H9 (cell line): ENCODE data around the gene SPTBN1. TPM values are rescaled to one million over a fixed set of nuclear protein-coding genes. Genes with fewer than 3 reads are reported as not detected.

ENCODE experiments used
- DNase-seq: peaks from one replicate; pipeline ENCODE4 v3.0.0-alpha.2; 2017
- H2AFZ ChIP-seq: one replicate; pipeline ENCODE4 v1.6.1; 2013; ENCODE audit warnings: mild to moderate bottlenecking, low read length, control low read depth, moderate library complexity
- H2AK5ac ChIP-seq: 2 replicates; pipeline ENCODE4 v1.6.1; 2013; ENCODE audit warnings: low read length, control low read depth, mixed read lengths; ENCODE audit not compliant: insufficient read length
- H2BK120ac ChIP-seq: one replicate; pipeline ENCODE4 v1.6.1; 2013; ENCODE audit warnings: low read depth, mild to moderate bottlenecking, low read length, control low read depth, inconsistent platforms; ENCODE audit not compliant: poor library complexity, severe bottlenecking
- H2BK12ac ChIP-seq: 2 replicates; pipeline ENCODE4 v1.6.1; 2013; ENCODE audit warnings: low read length, control low read depth, mixed read lengths, low read depth; ENCODE audit not compliant: insufficient read length
- H2BK15ac ChIP-seq: 2 replicates; pipeline ENCODE4 v1.6.1; 2013; ENCODE audit warnings: low read depth, low read length, control low read depth
- H2BK20ac ChIP-seq: one replicate; pipeline ENCODE4 v1.6.1; 2013; ENCODE audit warnings: low read depth, mild to moderate bottlenecking, low read length, control low read depth, inconsistent platforms; ENCODE audit not compliant: poor library complexity, severe bottlenecking
- H2BK5ac ChIP-seq: 2 replicates; pipeline ENCODE4 v1.6.1; 2013; ENCODE audit warnings: low read length, control low read depth, mixed read lengths; ENCODE audit not compliant: insufficient read length
- H3K14ac ChIP-seq: 2 replicates; pipeline ENCODE4 v1.6.1; 2013; ENCODE audit warnings: low read length, control low read depth; ENCODE audit not compliant: insufficient read depth
- H3K18ac ChIP-seq: 2 replicates; pipeline ENCODE4 v1.6.1; 2013; ENCODE audit warnings: low read depth, mild to moderate bottlenecking, mixed read lengths, low read length, control low read depth; ENCODE audit not compliant: insufficient read length
- H3K23ac ChIP-seq: 2 replicates; pipeline ENCODE4 v1.6.1; 2013; ENCODE audit warnings: low read length, control low read depth, mixed read lengths, low read depth; ENCODE audit not compliant: insufficient read length
- H3K23me2 ChIP-seq: 2 replicates; pipeline ENCODE4 v1.6.1; 2013; ENCODE audit warnings: low read depth, mild to moderate bottlenecking, mixed read lengths, low read length, control low read depth; ENCODE audit not compliant: insufficient read length, poor library complexity, severe bottlenecking
- H3K27ac ChIP-seq: 2 replicates; pipeline ENCODE4 v1.5.1; 2013; ENCODE audit warnings: low read length, control low read depth, mixed read lengths, low read depth; ENCODE audit not compliant: insufficient read length
- H3K27me3 ChIP-seq: 2 replicates; pipeline ENCODE4 v1.6.1; 2013; ENCODE audit warnings: low read length, control low read depth, inconsistent platforms; ENCODE audit not compliant: insufficient read depth
- H3K4ac ChIP-seq: 2 replicates; pipeline ENCODE4 v1.6.1; 2013; ENCODE audit warnings: low read depth, mild to moderate bottlenecking, control low read depth, inconsistent platforms, low read length, moderate library complexity
- H3K4me1 ChIP-seq: 2 replicates; pipeline ENCODE4 v1.6.1; 2013; ENCODE audit warnings: low read length, control low read depth, inconsistent platforms; ENCODE audit not compliant: insufficient read depth
- H3K4me2 ChIP-seq: 2 replicates; pipeline ENCODE4 v1.6.1; 2013; ENCODE audit warnings: low read length, control low read depth, mixed read lengths; ENCODE audit not compliant: insufficient read length, insufficient read depth
- H3K56ac ChIP-seq: 2 replicates; pipeline ENCODE4 v1.6.1; 2013; ENCODE audit warnings: low read depth, mild to moderate bottlenecking, mixed read lengths, low read length, control low read depth; ENCODE audit not compliant: insufficient read length
- H3K79me1 ChIP-seq: 2 replicates; pipeline ENCODE4 v1.6.1; 2013; ENCODE audit warnings: low read depth, mild to moderate bottlenecking, moderate library complexity, low read length, control low read depth, inconsistent platforms; ENCODE audit not compliant: insufficient read depth, poor library complexity, severe bottlenecking
- H3K79me2 ChIP-seq: 2 replicates; pipeline ENCODE4 v1.6.1; 2013; ENCODE audit warnings: low read length, control low read depth, inconsistent platforms; ENCODE audit not compliant: insufficient read depth
- H3K9ac ChIP-seq: 2 replicates; pipeline ENCODE4 v1.6.1; 2013; ENCODE audit warnings: low read length, control low read depth, mixed read lengths; ENCODE audit not compliant: insufficient read length; ENCODE audit errors: extremely low read depth
- H3K9me3 ChIP-seq: one replicate; pipeline ENCODE4 v1.6.1; 2013; ENCODE audit warnings: low read depth, low read length, inconsistent platforms; ENCODE audit not compliant: control insufficient read depth
- H3T11ph ChIP-seq: one replicate; pipeline ENCODE4 v1.6.1; 2013; ENCODE audit warnings: mild to moderate bottlenecking, low read length, control low read depth, inconsistent platforms
- H4K20me1 ChIP-seq: one replicate; pipeline ENCODE4 v1.6.1; 2013; ENCODE audit not compliant: control insufficient read depth, insufficient read length, insufficient read depth
- H4K5ac ChIP-seq: 2 replicates; pipeline ENCODE4 v1.6.1; 2013; ENCODE audit warnings: low read depth, mild to moderate bottlenecking, mixed read lengths, low read length, control low read depth; ENCODE audit not compliant: insufficient read length
- H4K8ac ChIP-seq: replicated peaks from 2 replicates; pipeline ENCODE4 v1.6.1; 2013; ENCODE audit warnings: low read length, control low read depth, mixed read lengths, low read depth; ENCODE audit not compliant: insufficient read length
- H4K91ac ChIP-seq: 2 replicates; pipeline ENCODE4 v1.6.1; 2013; ENCODE audit warnings: low read depth, mild to moderate bottlenecking, moderate library complexity, mixed read lengths, low read length, control low read depth; ENCODE audit not compliant: insufficient read length
- H3K27ac Mint-ChIP-seq, 3 experiments: 2 replicates in 2 of 3; 3 replicates in 1 of 3; pipeline ENCODE4 v1.8.0; 2020 to 2021; ENCODE audit warnings: mixed read lengths in 3 of 3, mild to moderate bottlenecking in 1 of 3, moderate library complexity in 1 of 3
- H3K27me3 Mint-ChIP-seq: 2 replicates; pipeline ENCODE4 v1.8.0; 2021; ENCODE audit warnings: low read depth, mild to moderate bottlenecking, moderate library complexity, mixed read lengths
- H3K36me3 Mint-ChIP-seq, 3 experiments: 2 replicates in 2 of 3; 3 replicates in 1 of 3; pipeline ENCODE4 v1.8.0; 2020 to 2021; ENCODE audit warnings: low read depth in 3 of 3, mixed read lengths in 3 of 3; ENCODE audit not compliant: insufficient read depth in 1 of 3
- H3K4me1 Mint-ChIP-seq, 2 experiments: 2 replicates each; pipeline ENCODE4 v1.8.0; 2020; ENCODE audit warnings: mixed read lengths in 2 of 2
- H3K4me3 Mint-ChIP-seq, 2 experiments: 2 replicates in 1 of 2; 3 replicates in 1 of 2; pipeline ENCODE4 v1.8.0; 2020 to 2021; ENCODE audit warnings: mild to moderate bottlenecking in 2 of 2, mixed read lengths in 2 of 2, moderate library complexity in 1 of 2
- H3K9me3 Mint-ChIP-seq, 2 experiments: 2 replicates in 1 of 2; 3 replicates in 1 of 2; pipeline ENCODE4 v1.8.0; 2020; ENCODE audit warnings: mild to moderate bottlenecking in 2 of 2, mixed read lengths in 2 of 2, moderate library complexity in 1 of 2
- whole genome bisulfite sequencing: extraction: QIAGEN DNeasy Blood & Tissue Kit; methylation state at CpG from one replicate; pipeline ENCODE4 v1.1.7; 2013; ENCODE audit warnings: missing lambda C conversion rate, low lambda C conversion rate, mixed read lengths; ENCODE audit not compliant: insufficient read length; ENCODE audit errors: extremely low coverage; 5-methylcytosine and 5-hydroxymethylcytosine counted together
- total RNA-seq: library from RNA; stranded (reverse); gene quantifications from 2 replicates; pipeline ENCODE4 v1.2.1, GENCODE V29; 2021
- TF ChIP-seq, protein P1 (sequence below): fragments of 200-600 bp; sonication (generic); conservative IDR thresholded peaks from 3 replicates; pipeline ENCODE4 v1.8.0; 2021; ENCODE audit warnings: antibody characterized with exemption, mild to moderate bottlenecking

Gene SPTBN1
- total RNA-seq, 1 experiment from 2014 or later: 164 TPM

DNA sequence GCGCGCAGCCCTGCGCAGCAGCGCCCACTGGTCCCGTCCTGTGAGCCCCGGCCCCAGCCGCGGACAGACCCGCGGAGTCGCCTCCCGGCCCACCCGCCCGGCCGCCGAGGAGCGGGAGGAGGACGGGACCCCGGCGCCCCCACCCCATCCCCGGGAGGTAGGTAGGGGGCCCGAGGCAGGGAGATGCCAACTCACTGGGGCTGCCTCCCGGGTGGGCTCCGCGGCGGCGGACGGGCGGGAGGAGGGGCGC is 160 bp downstream of the SPTBN1 start:
- no peak overlapping the region for H3K23ac ChIP-seq
- H3K4me3 Mint-ChIP-seq: peak overlapping the region; percentile 74 to 85
- no peaks in the 10 kb centered on the region for H3K9me3 ChIP-seq
- no peaks in the 10 kb centered on the region for H4K20me1 ChIP-seq
- no peak overlapping the region for H2BK12ac ChIP-seq
- H3K4me2 ChIP-seq: peak overlapping the region; percentile 83
- H3K27ac ChIP-seq: no peak overlapping the region
- H4K8ac ChIP-seq: no peak overlapping the region
- TF ChIP-seq, protein P1, sequence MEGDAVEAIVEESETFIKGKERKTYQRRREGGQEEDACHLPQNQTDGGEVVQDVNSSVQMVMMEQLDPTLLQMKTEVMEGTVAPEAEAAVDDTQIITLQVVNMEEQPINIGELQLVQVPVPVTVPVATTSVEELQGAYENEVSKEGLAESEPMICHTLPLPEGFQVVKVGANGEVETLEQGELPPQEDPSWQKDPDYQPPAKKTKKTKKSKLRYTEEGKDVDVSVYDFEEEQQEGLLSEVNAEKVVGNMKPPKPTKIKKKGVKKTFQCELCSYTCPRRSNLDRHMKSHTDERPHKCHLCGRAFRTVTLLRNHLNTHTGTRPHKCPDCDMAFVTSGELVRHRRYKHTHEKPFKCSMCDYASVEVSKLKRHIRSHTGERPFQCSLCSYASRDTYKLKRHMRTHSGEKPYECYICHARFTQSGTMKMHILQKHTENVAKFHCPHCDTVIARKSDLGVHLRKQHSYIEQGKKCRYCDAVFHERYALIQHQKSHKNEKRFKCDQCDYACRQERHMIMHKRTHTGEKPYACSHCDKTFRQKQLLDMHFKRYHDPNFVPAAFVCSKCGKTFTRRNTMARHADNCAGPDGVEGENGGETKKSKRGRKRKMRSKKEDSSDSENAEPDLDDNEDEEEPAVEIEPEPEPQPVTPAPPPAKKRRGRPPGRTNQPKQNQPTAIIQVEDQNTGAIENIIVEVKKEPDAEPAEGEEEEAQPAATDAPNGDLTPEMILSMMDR: no peak
- no peak overlapping the region for H3K56ac ChIP-seq
- H2BK120ac ChIP-seq: no peak overlapping the region
- WGBS: no CpG with 5 or more reads among the region's 30 CpGs
- no peak overlapping the region for H3K9ac ChIP-seq
- no peak overlapping the region for H2BK15ac ChIP-seq
- H3K27me3 ChIP-seq: no peaks in the 10 kb centered on the region
- no peak overlapping the region for H2BK5ac ChIP-seq
- H3K27me3 Mint-ChIP-seq: peaks cover 36% of the 10 kb centered on the region
- no peak overlapping the region for H3K27ac Mint-ChIP-seq
- H2BK20ac ChIP-seq: no peak overlapping the region
- H3K4me1 Mint-ChIP-seq: peaks cover 6 to 21% of the 10 kb centered on the region in 2 experiments
- H2AFZ ChIP-seq: no peak overlapping the region
- H3K18ac ChIP-seq: no peak overlapping the region
- H3K4ac ChIP-seq: no peak overlapping the region
- H3K79me2 ChIP-seq: no peaks in the 10 kb centered on the region
- H3K4me1 ChIP-seq: no peaks in the 10 kb centered on the region
- no peak for DNase-seq
- H3K23me2 ChIP-seq: peaks cover 21% of the 10 kb centered on the region
- no peak overlapping the region for H4K5ac ChIP-seq
- H2AK5ac ChIP-seq: no peak overlapping the region
- no peak overlapping the region for H4K91ac ChIP-seq
- no peaks in the 10 kb centered on the region; a peak in 1 of 7 replicates for H3K36me3 Mint-ChIP-seq
- H3K14ac ChIP-seq: no peak overlapping the region; the same call in 1 of the 2 replicates
- H3T11ph ChIP-seq: no peak overlapping the region
- no peaks in the 10 kb centered on the region for H3K79me1 ChIP-seq
- no peaks in the 10 kb centered on the region; a peak in 1 of 5 replicates for H3K9me3 Mint-ChIP-seq
